Thyroid gland (tissue), 4 donors: ENCODE measurements around the gene TXNDC11. TPM values are rescaled to one million over a fixed set of nuclear protein-coding genes. Genes with fewer than 3 reads are reported as not detected.

Experiments used
- DNase-seq, 2 donors: peaks; one replicate each; pipeline ENCODE4 v3.0.0-alpha.2; 2019
- H3K27ac ChIP-seq, 3 donors: fragments of 200-600 bp; sonication (generic); 1 replicate in 2 of 3; 2 replicates in 1 of 3; pipeline ENCODE4 v1.5.1; 2016 to 2019; ENCODE audit warnings: mild to moderate bottlenecking in 1 of 3, moderate library complexity in 1 of 3
- H3K27me3 ChIP-seq: fragments of 200-600 bp; sonication (generic); one replicate; pipeline ENCODE4 v1.5.1; 2019
- H3K36me3 ChIP-seq, 2 donors: fragments of 200-600 bp; sonication (generic); one replicate each; pipeline ENCODE4 v1.5.1; 2016 to 2019
- H3K4me1 ChIP-seq, 2 donors: fragments of 200-600 bp; sonication (generic); one replicate each; pipeline ENCODE4 v1.5.1; 2017 to 2019
- H3K4me3 ChIP-seq, 3 donors: fragments of 200-600 bp; sonication (generic); replicated peaks in 1 of 3; 1 replicate in 2 of 3; 2 replicates in 1 of 3; pipeline ENCODE4 v1.5.1; 2016; ENCODE audit warnings: mild to moderate bottlenecking in 1 of 3
- H3K9me3 ChIP-seq: fragments of 200-600 bp; sonication (generic); one replicate; pipeline ENCODE4 v1.5.1; 2017
- CTCF ChIP-seq, 6 experiments: fragments of 200-600 bp in 3 of 6; fragments of 450-650 bp in 3 of 6; sonication (generic) in 3 of 6; IDR thresholded peaks; one replicate each; pipeline ENCODE4 v1.5.1; 2016 to 2019; ENCODE audit warnings: antibody characterized with exemption in 6 of 6, mild to moderate bottlenecking in 2 of 6, inconsistent platforms in 1 of 6, moderate library complexity in 1 of 6
- POLR2A ChIP-seq, 2 donors: fragments of 450-650 bp; IDR thresholded peaks; one replicate each; pipeline ENCODE4 v1.6.1; 2017; ENCODE audit warnings: antibody characterized with exemption in 2 of 2, mild to moderate bottlenecking in 2 of 2, moderate library complexity in 1 of 2
- WGBS, 2 donors: methylation state at CpG; one replicate each; pipeline ENCODE4 v1.1.5; 2017; 5-methylcytosine and 5-hydroxymethylcytosine counted together
- intact Hi-C: fragments of 100-400 bp; cut with DNase I; formaldehyde crosslinking; loops from one replicate; pipeline ENCODE4 v1.15.1; 2023
- total RNA-seq, 4 donors: library from RNA; depleted of rRNA; stranded (reverse); fragments of >200 nt; gene quantifications; one replicate each; pipeline ENCODE4 v1.2.3, GENCODE V29; 2016

The TXNDC11 gene
- total RNA-seq, 4 donors from 2014 or later = 77.3 to 135 (median 115) TPM

GRCh38 chr16:11676799-11677198 is 65.9 kb downstream of the TXNDC11 start:
- H3K9me3 ChIP-seq = no peaks in the 10 kb centered on the region
- H3K4me3 ChIP-seq = no peak overlapping the region
- TF ChIP-seq CTCF (IDR thresholded peaks at IDR 0.05) (no peak), POLR2A (IDR thresholded peaks at IDR 0.05) (no peak)
- WGBS, 2 donors = 93% methylated on average over 8 to 14 of the region's 14 CpGs
- DNase-seq = no peak
- intact Hi-C loops = no loop called here
- peaks cover 33 to 46% of the 10 kb centered on the region in 2 donors for H3K36me3 ChIP-seq
- peaks cover 19 to 55% of the 10 kb centered on the region in 2 donors for H3K4me1 ChIP-seq
- no peaks in the 10 kb centered on the region for H3K27me3 ChIP-seq
- H3K27ac ChIP-seq = peak overlapping the region in 1 of 3 donors; percentile 1

- DNase-seq = no peak
- H3K4me1 ChIP-seq = peaks cover 13 to 46% of the 10 kb centered on the region in 2 donors
- TF ChIP-seq CTCF (IDR thresholded peaks at IDR 0.05) (no peak), POLR2A (IDR thresholded peaks at IDR 0.05) (no peak)
- no peaks in the 10 kb centered on the region for H3K9me3 ChIP-seq
- no peak overlapping the region for H3K4me3 ChIP-seq
- 87 to 89% methylated on average over 35 to 37 of the region's 42 CpGs for WGBS, 2 donors
- H3K27ac ChIP-seq = no peak overlapping the region
- H3K27me3 ChIP-seq = no peaks in the 10 kb centered on the region
- peaks cover 33 to 43% of the 10 kb centered on the region in 2 donors for H3K36me3 ChIP-seq
- intact Hi-C loops = no loop called here
These were observed 66.8 kb downstream of the TXNDC11 start for GRCh38 chr16:11675561-11676511.

- H3K4me1 ChIP-seq = peaks cover 13 to 47% of the 10 kb centered on the region in 2 donors
- peaks cover 28 to 37% of the 10 kb centered on the region in 2 donors for H3K36me3 ChIP-seq
- WGBS, 2 donors = 60 to 67% methylated on average over 14 to 15 of the region's 15 CpGs
- no peak for DNase-seq
- intact Hi-C loops = no loop called here
- no peaks in the 10 kb centered on the region for H3K27me3 ChIP-seq
- no peak overlapping the region for H3K4me3 ChIP-seq
- no peaks in the 10 kb centered on the region for H3K9me3 ChIP-seq
- TF ChIP-seq CTCF (IDR thresholded peaks at IDR 0.05) = no peak
- no peak for TF ChIP-seq POLR2A (IDR thresholded peaks at IDR 0.05)
- no peak overlapping the region for H3K27ac ChIP-seq
These were observed 67.7 kb downstream of the TXNDC11 start for GRCh38 chr16:11674818-11675560.

DNA sequence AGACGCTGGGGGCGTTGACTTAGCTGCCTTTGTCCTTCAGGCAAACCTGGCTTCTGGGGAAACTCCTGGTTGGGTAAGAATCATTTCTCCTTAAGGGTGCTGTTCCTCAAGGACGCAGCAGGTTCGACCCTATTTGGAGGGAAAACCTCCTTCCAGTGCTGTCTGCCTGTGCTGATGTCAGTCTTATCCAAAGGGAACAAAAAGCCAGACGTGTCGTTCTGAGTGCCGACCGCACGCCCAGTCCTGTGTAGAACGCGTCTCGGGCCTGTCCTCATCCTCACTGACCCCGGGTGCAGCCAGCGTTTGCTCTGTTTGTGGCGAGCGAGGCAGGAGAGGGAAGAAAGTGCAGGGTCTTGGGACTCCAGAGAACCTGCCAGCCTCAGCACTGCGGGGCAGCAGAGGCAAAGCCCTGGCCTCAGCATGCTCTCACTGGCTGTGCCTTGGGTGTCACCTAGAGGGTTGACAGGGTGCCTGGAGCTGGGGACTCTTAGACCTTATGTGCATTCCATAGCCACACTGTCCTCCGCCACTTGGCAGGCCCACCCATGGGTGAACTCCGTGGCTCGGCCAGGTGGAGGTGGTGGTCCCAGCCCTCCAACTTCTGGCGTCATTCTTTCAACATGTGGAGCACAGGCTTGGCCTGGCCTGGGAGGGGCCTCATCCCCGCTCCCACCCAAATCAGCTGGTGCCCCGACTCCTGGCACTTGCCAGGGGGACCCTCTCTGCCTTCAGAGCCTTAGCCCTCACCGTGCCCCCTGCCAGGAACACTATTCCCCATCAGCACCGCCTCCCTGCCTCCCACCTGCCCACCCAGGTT is 68.4 kb downstream of the TXNDC11 start:
- H3K27ac ChIP-seq = no peak overlapping the region
- intact Hi-C loops = no loop called here
- no peak for TF ChIP-seq POLR2A (IDR thresholded peaks at IDR 0.05)
- TF ChIP-seq CTCF (IDR thresholded peaks at IDR 0.05) = no peak
- H3K9me3 ChIP-seq = no peaks in the 10 kb centered on the region
- peaks cover 20 to 30% of the 10 kb centered on the region in 2 donors for H3K36me3 ChIP-seq
- 94 to 95% methylated on average over 22 to 23 of the region's 25 CpGs for WGBS, 2 donors
- no peak for DNase-seq
- H3K27me3 ChIP-seq = no peaks in the 10 kb centered on the region
- peaks cover 20 to 52% of the 10 kb centered on the region in 2 donors for H3K4me1 ChIP-seq
- H3K4me3 ChIP-seq = no peak overlapping the region
